Uterus (tissue), 2 donors: ENCODE data around the gene PRRT1.

Source experiments
- CTCF ChIP-seq, 4 experiments: fragments of 200-600 bp in 2 of 4; fragments of 450-650 bp in 2 of 4; sonication (generic) in 2 of 4; IDR thresholded peaks; one replicate each; pipeline ENCODE4 v1.5.1; 2016 to 2019; ENCODE audit warnings: antibody characterized with exemption in 4 of 4, mild to moderate bottlenecking in 2 of 4, moderate library complexity in 1 of 4
- POLR2A ChIP-seq, 2 donors: fragments of 450-650 bp; IDR thresholded peaks; one replicate each; pipeline ENCODE4 v1.6.1; 2016; ENCODE audit warnings: antibody characterized with exemption in 2 of 2, mild to moderate bottlenecking in 1 of 2, moderate library complexity in 1 of 2

GRCh38 chr6:32105433-32105832, 46.3 kb downstream of the PRRT1 start:
- no peak for TF ChIP-seq CTCF (IDR thresholded peaks at IDR 0.05)
- no peak for TF ChIP-seq POLR2A (IDR thresholded peaks at IDR 0.05)
